ENCODE data around the gene MYZAP. TPM values are rescaled to one million over a fixed set of nuclear protein-coding genes. Genes with fewer than 3 reads are reported as not detected.

The MYZAP gene
- total and polyA plus RNA-seq, 2 of the 8 experiments (the other 6 are each of a cell fraction or from before 2014, with no cell fraction given): 0.41 to 0.65 TPM

GRCh38 chr15:57600197-57600596, 8.5 kb downstream of the MYZAP start:
- Histone ChIP-seq H3K79me2 (ENCODE audit: control insufficient read depth in 1 of 2, insufficient read depth in 2 of 2, low read length in 2 of 2) (no peaks in the 10 kb centered on the region), H2BK15ac (ENCODE audit: low read length) (no peak overlapping the region), H2AFZ (ENCODE audit: low read length) (no peak overlapping the region), H3K79me1 (ENCODE audit: low read depth, low read length) (no peaks in the 10 kb centered on the region), H4K5ac (ENCODE audit: insufficient read length, low read depth, low read length) (no peak overlapping the region), H3K23me2 (ENCODE audit: low read depth, low read length) (no peaks in the 10 kb centered on the region), H3K23ac (ENCODE audit: insufficient read length) (no peak overlapping the region), H3K4me2 (ENCODE audit: insufficient read depth in 1 of 2, low read depth in 2 of 2, low read length in 2 of 2) (no peak overlapping the region), H4K8ac (ENCODE audit: extremely low read depth, insufficient read depth, low read length) (no peak overlapping the region), H3K18ac (ENCODE audit: extremely low read depth, low read length) (no peak overlapping the region), H2AK5ac (ENCODE audit: low read depth, low read length) (no peak overlapping the region), H2BK120ac (replicated peaks; ENCODE audit: low read depth, low read length) (no peak overlapping the region), H3K36me3 (ENCODE audit: control insufficient read depth in 2 of 4, insufficient read depth in 4 of 4, low read length in 3 of 4) (no peaks in the 10 kb centered on the region), H3K4me1 (replicated peaks in 1 of 4; ENCODE audit: control insufficient read depth in 3 of 4, insufficient read depth in 4 of 4, low read length in 3 of 4) (peaks cover 0 to 5% (median 1%) of the 10 kb centered on the region in 4 experiments; a peak in 3 of 7 replicates), H2BK20ac (ENCODE audit: low read length) (no peak overlapping the region), H2BK5ac (ENCODE audit: low read depth, low read length) (no peak overlapping the region), H3K56ac (replicated peaks; ENCODE audit: insufficient read length, low read depth, low read length) (no peak overlapping the region), H3K27me3 (replicated peaks in 1 of 4; ENCODE audit: control insufficient read depth in 3 of 4, extremely low read depth in 1 of 4, insufficient read depth in 3 of 4, low read length in 3 of 4) (no peaks in the 10 kb centered on the region), H4K91ac (replicated peaks; ENCODE audit: insufficient read length, low read length) (no peak overlapping the region), H3K27ac (ENCODE audit: low read depth, low read length) (no peak overlapping the region), H3K4ac (replicated peaks; ENCODE audit: insufficient read length, low read depth, low read length) (no peak overlapping the region), H3K4me3 (ENCODE audit: extremely low read depth in 1 of 4, insufficient read depth in 2 of 4, low read depth in 3 of 4, low read length in 4 of 4) (no peak overlapping the region), H2BK12ac (ENCODE audit: low read depth, low read length) (no peak overlapping the region), H3K14ac (ENCODE audit: insufficient read length) (no peak overlapping the region), H3K9me3 (ENCODE audit: insufficient read depth in 2 of 2, low read depth in 1 of 2, low read length in 1 of 2) (no peaks in the 10 kb centered on the region), H3K9ac (replicated peaks in 1 of 4; ENCODE audit: extremely low read depth in 1 of 4, low read depth in 3 of 4, low read length in 3 of 4) (no peak overlapping the region), H4K20me1 (replicated peaks in 1 of 2; ENCODE audit: control insufficient read depth in 1 of 2, insufficient read depth in 2 of 2, low read length in 2 of 2) (no peaks in the 10 kb centered on the region)
- DNase-seq (ENCODE audit: low read depth in 1 of 2, low spot score in 2 of 2) (no peak), FAIRE-seq (no peak)
- WGBS, 2 experiments (ENCODE audit: extremely low coverage in 1 of 2, insufficient coverage in 1 of 2, insufficient read length in 1 of 2, insufficient replicate concordance in 2 of 2, low coverage in 1 of 2, low lambda C conversion rate in 2 of 2, missing lambda C conversion rate in 1 of 2): 100% methylated on average over 1 of the region's 1 CpG; no CpG with 5 or more reads in 1 of the 2 experiments
- CTCF ChIA-PET (ENCODE audit: partially characterized antibody): interaction anchor here (0.6 to 5.1 kb wide), 5 partner anchors 11 to 78 kb away, joined by 3 to 27 read pairs (median 4); no protein-coding TSS in a partner anchor
- POLR2A ChIA-PET (ENCODE audit: partially characterized antibody): no interaction called here
- TF ChIP-seq SRF (IDR thresholded peaks at IDR 0.05; ENCODE audit: low read depth, low read length): no peak
- TF ChIP-seq CBX8 (IDR thresholded peaks at IDR 0.05; ENCODE audit: borderline replicate concordance, low read depth, low read length): no peak
- no peak for TF ChIP-seq RBBP5 (IDR thresholded peaks at IDR 0.05; ENCODE audit: borderline replicate concordance, low read depth, low read length)
- TF ChIP-seq NRF1 (IDR thresholded peaks at IDR 0.05; ENCODE audit: low read depth, low read length): no peak
- TF ChIP-seq RNF2 (IDR thresholded peaks at IDR 0.05; ENCODE audit: borderline replicate concordance, low read depth, low read length, missing control alignments, poor library complexity, severe bottlenecking): no peak
- no peak for TF ChIP-seq TCF12 (IDR thresholded peaks at IDR 0.05; ENCODE audit: low read depth, low read length)
- no peak for TF ChIP-seq FOSL1 (IDR thresholded peaks at IDR 0.05; ENCODE audit: insufficient read depth, low read depth, low read length)
- TF ChIP-seq MAFK (IDR thresholded peaks at IDR 0.05; ENCODE audit: low read depth, low read length): no peak
- TF ChIP-seq CHD1 (IDR thresholded peaks at IDR 0.05; ENCODE audit: low read depth, low read length): no peak
- TF ChIP-seq SP4 (IDR thresholded peaks at IDR 0.05; ENCODE audit: low read length): no peak
- no peak for TF ChIP-seq NANOG (IDR thresholded peaks at IDR 0.05; ENCODE audit: insufficient read depth, low read depth, low read length, poor library complexity, severe bottlenecking)
- no peak for TF ChIP-seq EZH2 (IDR thresholded peaks at IDR 0.05; ENCODE audit: low read depth, low read length, severe bottlenecking)
- no peak for TF ChIP-seq POU5F1 (IDR thresholded peaks at IDR 0.05; ENCODE audit: low read depth, low read length)

Data from H1 (cell line).